22Rv1 (cell line): ENCODE results near the gene BTBD17.

Source experiments
- ZFX ChIP-seq: fragments of 450-650 bp; IDR thresholded peaks from 2 replicates; pipeline ENCODE4 v1.6.1; 2017; ENCODE audit warnings: antibody characterized with exemption, borderline replicate concordance
- TF ChIP-seq, protein P1 (sequence below): fragments of 450-650 bp; IDR thresholded peaks from 2 replicates; pipeline ENCODE4 v1.5.1; 2017; ENCODE audit warnings: mild to moderate bottlenecking

DNA sequence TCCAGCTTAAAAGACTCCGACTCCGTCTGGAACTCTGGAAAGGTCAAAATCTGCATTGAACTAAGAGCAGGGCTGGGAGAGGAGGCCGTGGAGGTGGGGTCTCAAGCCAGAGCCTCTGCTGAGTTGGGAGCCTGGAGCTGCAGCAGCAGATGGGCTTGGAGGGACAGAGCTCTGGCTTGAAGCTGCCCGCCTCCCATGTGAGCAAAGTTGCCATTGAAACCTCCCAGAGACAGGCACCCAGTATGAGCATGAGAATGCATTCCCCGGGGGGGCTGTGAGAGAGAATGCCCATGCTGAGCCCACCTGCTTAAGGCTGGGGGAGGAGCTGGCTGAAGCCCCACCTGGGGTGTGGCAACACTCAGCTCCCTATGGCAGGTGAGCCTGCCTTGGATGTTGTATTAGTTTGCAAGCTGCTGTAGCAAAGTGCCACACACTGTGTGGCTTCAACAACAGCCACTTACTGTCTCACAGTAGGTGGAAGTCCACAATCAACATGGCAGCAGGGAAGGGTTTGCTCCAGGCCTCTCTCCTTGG lies 26.1 kb downstream of the BTBD17 start:
- TF ChIP-seq, protein P1, sequence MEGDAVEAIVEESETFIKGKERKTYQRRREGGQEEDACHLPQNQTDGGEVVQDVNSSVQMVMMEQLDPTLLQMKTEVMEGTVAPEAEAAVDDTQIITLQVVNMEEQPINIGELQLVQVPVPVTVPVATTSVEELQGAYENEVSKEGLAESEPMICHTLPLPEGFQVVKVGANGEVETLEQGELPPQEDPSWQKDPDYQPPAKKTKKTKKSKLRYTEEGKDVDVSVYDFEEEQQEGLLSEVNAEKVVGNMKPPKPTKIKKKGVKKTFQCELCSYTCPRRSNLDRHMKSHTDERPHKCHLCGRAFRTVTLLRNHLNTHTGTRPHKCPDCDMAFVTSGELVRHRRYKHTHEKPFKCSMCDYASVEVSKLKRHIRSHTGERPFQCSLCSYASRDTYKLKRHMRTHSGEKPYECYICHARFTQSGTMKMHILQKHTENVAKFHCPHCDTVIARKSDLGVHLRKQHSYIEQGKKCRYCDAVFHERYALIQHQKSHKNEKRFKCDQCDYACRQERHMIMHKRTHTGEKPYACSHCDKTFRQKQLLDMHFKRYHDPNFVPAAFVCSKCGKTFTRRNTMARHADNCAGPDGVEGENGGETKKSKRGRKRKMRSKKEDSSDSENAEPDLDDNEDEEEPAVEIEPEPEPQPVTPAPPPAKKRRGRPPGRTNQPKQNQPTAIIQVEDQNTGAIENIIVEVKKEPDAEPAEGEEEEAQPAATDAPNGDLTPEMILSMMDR, result no peak
- TF ChIP-seq ZFX, result no peak
